ENCODE results near the gene NR2F6. TPM values are rescaled to one million over a fixed set of nuclear protein-coding genes. Genes with fewer than 3 reads are reported as not detected.

Gene NR2F6
- 28.0 to 66.4 TPM (median 59.8 TPM) in 5 replicates for total RNA-seq (2022; extraction: Qiagen RNA extraction)

DNA sequence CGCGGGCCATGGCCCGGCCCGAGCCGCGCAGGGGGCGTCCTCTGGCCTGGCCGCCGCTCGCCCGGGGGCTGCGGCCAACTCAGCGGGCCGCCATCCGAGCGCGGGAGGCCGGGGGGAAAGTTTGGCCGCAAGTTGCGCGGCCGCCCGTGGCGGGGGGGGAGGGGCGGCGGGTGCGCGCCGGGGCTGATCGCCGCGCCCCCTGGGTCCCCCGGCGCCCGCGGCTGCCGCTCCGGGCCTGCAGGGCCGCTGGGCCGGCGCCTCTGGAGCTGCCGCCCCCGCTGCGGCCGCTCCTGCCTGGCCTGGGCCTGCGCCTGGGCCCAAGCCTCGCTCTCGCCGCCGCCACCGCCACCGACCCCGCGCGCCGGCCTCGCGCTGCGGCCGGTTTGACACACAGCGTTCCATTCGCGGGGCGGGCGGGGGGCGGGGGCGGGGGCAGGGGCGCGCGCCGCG, at the start of gene NR2F6:
Gene NR2F6, minus strand, starts transcription at position 385 of the 450 bp plus-strand sequence. CDS start 699 bp downstream, outside the sequence.

DNA sequence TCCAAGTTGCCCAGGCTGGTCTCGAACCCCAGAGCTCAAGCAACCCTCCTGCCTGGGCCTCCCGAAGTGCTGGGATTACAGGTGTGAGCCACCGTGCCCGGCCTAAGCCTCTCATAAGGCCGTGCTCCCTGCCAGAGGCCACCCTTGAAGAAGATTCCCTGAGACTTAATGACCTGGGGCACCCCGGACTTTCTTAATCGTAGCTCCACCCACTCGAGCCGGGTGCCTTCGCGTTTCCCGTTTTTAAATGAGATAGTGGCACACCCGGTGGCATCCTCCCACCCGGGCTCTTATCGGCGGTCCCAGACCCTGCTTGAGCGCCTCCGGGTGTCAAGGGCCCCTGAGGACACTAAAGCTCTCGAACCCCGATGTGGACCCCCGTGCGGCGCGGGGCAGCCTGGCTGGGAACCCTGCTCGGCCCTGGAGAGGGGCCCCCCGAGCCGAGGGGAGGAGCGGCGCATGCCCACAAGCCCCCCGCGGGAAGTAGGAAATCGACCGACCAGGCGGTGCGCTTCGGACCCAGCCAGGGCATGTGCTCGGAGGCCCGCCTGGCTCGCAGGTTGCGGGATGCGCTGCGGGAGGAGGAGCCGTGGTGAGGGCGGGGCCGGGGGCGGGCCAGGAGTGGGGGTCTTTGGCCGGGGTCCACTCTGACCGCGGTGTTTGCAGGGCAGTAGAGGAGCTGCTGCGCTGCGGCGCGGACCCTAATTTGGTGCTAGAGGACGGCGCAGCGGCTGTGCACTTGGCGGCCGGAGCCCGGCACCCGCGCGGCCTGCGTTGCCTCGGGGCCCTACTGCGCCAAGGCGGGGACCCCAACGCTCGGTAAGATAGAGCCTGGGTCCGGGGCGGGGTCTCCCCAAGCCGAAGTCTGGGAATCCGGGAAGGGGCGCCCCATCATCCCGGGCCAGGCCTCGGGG, 35.9 kb upstream of the NR2F6 start, which contains the start of gene ANKLE1:
Gene ANKLE1, plus strand, starts transcription at position 511 of the 914 bp plus-strand sequence. Its CDS starts 20 bp downstream, at position 531.

GRCh38 chr19:17266975-17267788, 21.5 kb upstream of the NR2F6 start, which contains the start of gene BABAM1:
TSS of gene BABAM1 (plus strand) at chr19:17267443. CDS start at chr19:17268807, 1,364 bp downstream.

DNA sequence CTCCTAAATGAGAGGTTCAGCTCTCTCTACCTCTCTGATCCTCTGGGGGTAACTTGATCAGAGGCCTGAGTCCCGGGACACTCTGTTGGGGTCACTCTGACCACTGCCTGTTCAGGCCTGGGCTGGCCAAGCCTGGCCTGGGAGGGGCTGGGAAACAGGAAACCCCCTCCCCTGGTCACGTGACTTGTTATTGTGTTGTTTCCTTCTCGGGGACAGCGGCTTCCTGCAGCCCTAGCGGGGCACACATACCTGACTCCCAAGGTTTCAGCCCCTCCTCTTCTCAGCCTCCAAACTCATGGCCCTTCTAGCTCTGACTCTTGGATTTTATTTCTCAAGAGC, 18.9 kb upstream of the NR2F6 start, which contains the start of gene USHBP1:
Gene USHBP1, minus strand, starts transcription at position 105 of the 339 bp plus-strand sequence. CDS start 446 bp downstream, outside the sequence.

GRCh38 chr19:17226002-17226933, 19.5 kb downstream of the NR2F6 start, which contains the start of gene OCEL1:
TSS of gene OCEL1 (plus strand) at chr19:17226226. CDS start at chr19:17226248, 22 bp downstream.

GRCh38 chr19:17215127-17215971, 30.4 kb downstream of the NR2F6 start, which contains the start of gene USE1:
TSS of gene USE1 (plus strand) at chr19:17215357. CDS start at chr19:17215406, 49 bp downstream.

Other genes with a start within 250 kb of the NR2F6 start
- 0.08 to 0.23 TPM in 2 of 5 replicates, not detected in the others for gene CPAMD8, start 219.1 kb downstream of the NR2F6 start, total RNA-seq (2022; extraction: Qiagen RNA extraction)
- gene HAUS8, start 170.5 kb downstream of the NR2F6 start, total RNA-seq (2022; extraction: Qiagen RNA extraction): 12.8 to 16.9 TPM (median 15.0 TPM) in 5 replicates
- gene MYO9B, start 170.1 kb downstream of the NR2F6 start, total RNA-seq (2022; extraction: Qiagen RNA extraction): 30.1 to 37.4 TPM (median 33.9 TPM) in 5 replicates
- 13.4 to 16.6 TPM (median 15.8 TPM) in 5 replicates for gene USE1, start 30.6 kb downstream of the NR2F6 start, total RNA-seq (2022; extraction: Qiagen RNA extraction)
- gene OCEL1, start 19.7 kb downstream of the NR2F6 start, total RNA-seq (2022; extraction: Qiagen RNA extraction): 10.5 to 11.7 TPM (median 11.3 TPM) in 5 replicates
- 0.02 to 0.05 TPM in 2 of 5 replicates, not detected in the others for gene USHBP1, start 18.8 kb upstream of the NR2F6 start, total RNA-seq (2022; extraction: Qiagen RNA extraction)
- gene BABAM1, start 21.5 kb upstream of the NR2F6 start, total RNA-seq (2022; extraction: Qiagen RNA extraction): 61.0 to 66.7 TPM (median 63.8 TPM) in 5 replicates
- 0.28 to 0.88 TPM (median 0.62 TPM) in 5 replicates for gene ANKLE1, start 36.0 kb upstream of the NR2F6 start, total RNA-seq (2022; extraction: Qiagen RNA extraction)
- gene ABHD8, start 57.5 kb upstream of the NR2F6 start, total RNA-seq (2022; extraction: Qiagen RNA extraction): 2.2 to 3.9 TPM (median 3.5 TPM) in 5 replicates
- gene MRPL34, start 60.0 kb upstream of the NR2F6 start, total RNA-seq (2022; extraction: Qiagen RNA extraction): 57.9 to 102 TPM (median 92.7 TPM) in 5 replicates
- 62.0 to 70.1 TPM (median 65.9 TPM) in 5 replicates for gene DDA1, start 63.6 kb upstream of the NR2F6 start, total RNA-seq (2022; extraction: Qiagen RNA extraction)
- 2.5 to 5.1 TPM (median 4.4 TPM) in 5 replicates for gene ANO8, start 88.9 kb upstream of the NR2F6 start, total RNA-seq (2022; extraction: Qiagen RNA extraction)
- 16.8 to 24.6 TPM (median 22.4 TPM) in 5 replicates for gene GTPBP3, start 91.6 kb upstream of the NR2F6 start, total RNA-seq (2022; extraction: Qiagen RNA extraction)
- not detected in 5 replicates for gene PLVAP, start 131.4 kb upstream of the NR2F6 start, total RNA-seq (2022; extraction: Qiagen RNA extraction)
- not detected in 5 replicates for gene CCDC194, start 148.3 kb upstream of the NR2F6 start, total RNA-seq (2022; extraction: Qiagen RNA extraction)
- 0.13 to 0.43 TPM in 2 of 5 replicates, not detected in the others for gene BST2, start 159.7 kb upstream of the NR2F6 start, total RNA-seq (2022; extraction: Qiagen RNA extraction)
- 31.0 to 44.1 TPM (median 43.6 TPM) in 5 replicates for gene MVB12A, start 174.1 kb upstream of the NR2F6 start, total RNA-seq (2022; extraction: Qiagen RNA extraction)
- 0.58 to 1.1 TPM (median 0.84 TPM) in 5 replicates for gene TMEM221, start 202.7 kb upstream of the NR2F6 start, total RNA-seq (2022; extraction: Qiagen RNA extraction)
- gene NXNL1, start 215.0 kb upstream of the NR2F6 start, total RNA-seq (2022; extraction: Qiagen RNA extraction): not detected in 5 replicates
- 2.2 to 3.5 TPM (median 3.0 TPM) in 5 replicates for gene SLC27A1, start 224.6 kb upstream of the NR2F6 start, total RNA-seq (2022; extraction: Qiagen RNA extraction)